Upper lobe of left lung (tissue), 6 donors: Measurements from ENCODE around the gene LMLN. TPM values are rescaled to one million over a fixed set of nuclear protein-coding genes. Genes with fewer than 3 reads are reported as not detected.

ENCODE experiments used
- ATAC-seq, 2 donors: fragments of 200-7000 bp; cut with Tn5 transposase; one replicate each; pipeline ENCODE4 v1.9.1; 2022; ENCODE audit warnings: mild to moderate bottlenecking in 2 of 2, moderate library complexity in 2 of 2; ENCODE audit not compliant: low FRiP score in 2 of 2
- DNase-seq, 2 donors: peaks; one replicate each; pipeline ENCODE4 v3.0.0-alpha.2; 2019 to 2020
- H3K27ac ChIP-seq, 4 donors: fragments of 200-600 bp; sonication (generic); one replicate each; pipeline ENCODE4 v1.5.1; 2016 to 2019
- H3K27me3 ChIP-seq, 4 donors: fragments of 200-600 bp; sonication (generic); one replicate each; pipeline ENCODE4 v1.5.1; 2017 to 2019
- H3K36me3 ChIP-seq, 4 donors: fragments of 200-600 bp; sonication (generic); one replicate each; pipeline ENCODE4 v1.5.1; 2016 to 2019
- H3K4me1 ChIP-seq, 4 donors: fragments of 200-600 bp; sonication (generic); one replicate each; pipeline ENCODE4 v1.5.1; 2018 to 2019
- H3K4me3 ChIP-seq, 4 donors: fragments of 200-600 bp; sonication (generic); one replicate each; pipeline ENCODE4 v1.5.1; 2017 to 2019; ENCODE audit warnings: mild to moderate bottlenecking in 2 of 4, moderate library complexity in 1 of 4
- H3K9me3 ChIP-seq, 4 donors: fragments of 200-600 bp; sonication (generic); one replicate each; pipeline ENCODE4 v1.5.1; 2018 to 2019
- EP300 ChIP-seq, 4 donors: sonication (generic); formaldehyde crosslinking; IDR thresholded peaks; one replicate each; pipeline ENCODE4 v1.5.1; 2017; ENCODE audit warnings: antibody characterized with exemption in 4 of 4, control low read depth in 2 of 4
- POLR2A ChIP-seq, 4 donors: fragments of 450-650 bp; IDR thresholded peaks; one replicate each; pipeline ENCODE4 v1.5.1; 2016 to 2017; ENCODE audit warnings: antibody characterized with exemption in 4 of 4, mild to moderate bottlenecking in 2 of 4
- POLR2AphosphoS5 ChIP-seq, 2 donors: sonication (generic); formaldehyde crosslinking; IDR thresholded peaks; one replicate each; pipeline ENCODE4 v1.5.1; 2017; ENCODE audit warnings: antibody characterized with exemption in 2 of 2
- WGBS, 2 donors: methylation state at CpG; one replicate each; pipeline ENCODE4 v1.1.5; 2017 to 2018; 5-methylcytosine and 5-hydroxymethylcytosine counted together
- small RNA-seq, 4 donors: library from RNA; depleted of rRNA; stranded (forward); fragments of <200 nt; gene quantifications; one replicate each; pipeline ENCODE3, GENCODE V24; 2016
- total RNA-seq, 6 donors: library from RNA; depleted of rRNA in 4 of 6; stranded (reverse); fragments of >200 nt in 4 of 6; gene quantifications; one replicate each; pipeline versions ENCODE4 v1.1.0 to v1.2.1, GENCODE V29; 2016 to 2021
- TF ChIP-seq, protein P1 (sequence below), 6 experiments: fragments of 450-650 bp in 4 of 6; fragments of 200-600 bp in 2 of 6; sonication (generic) in 2 of 6; IDR thresholded peaks; one replicate each; pipeline ENCODE4 v1.5.1; 2016 to 2019; ENCODE audit warnings: antibody characterized with exemption in 6 of 6
- donor health status: DM: no; HTN: no; CAD: no; lungs with moderate emphysema.
- donor health status: DM: no; HTN: yes; CAD: no; lungs with severe emphysema.

Gene LMLN
- total RNA-seq, 6 donors from 2014 or later, result 4.2 to 11.3 (median 9.0) TPM

DNA sequence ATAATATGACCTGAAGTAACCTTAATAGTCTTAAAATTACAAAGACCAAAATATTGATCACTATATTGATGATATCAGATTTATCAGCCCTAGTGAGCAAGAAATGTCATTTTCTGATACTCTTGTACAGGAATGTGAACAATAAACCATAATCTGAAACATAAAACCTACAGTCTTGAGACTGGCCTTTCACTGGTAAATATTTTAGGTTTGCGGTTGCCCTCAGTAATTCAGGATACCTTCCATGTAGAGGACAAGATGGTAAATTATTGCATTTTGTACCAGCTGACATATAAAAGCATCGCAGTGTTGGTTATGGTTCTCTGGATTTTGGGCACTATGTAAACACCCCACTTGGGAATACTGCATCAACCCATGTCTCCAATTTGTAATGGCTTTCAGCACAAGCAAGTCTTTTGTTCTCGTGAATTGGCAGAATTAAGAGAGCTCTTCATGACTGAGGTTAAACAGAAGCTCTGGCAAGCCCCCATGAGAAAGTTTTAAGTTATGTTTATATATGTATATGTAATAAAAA, 128.5 kb downstream of the LMLN start:
- no peaks in the 10 kb centered on the region for H3K4me1 ChIP-seq
- H3K36me3 ChIP-seq, result no peaks in the 10 kb centered on the region
- H3K27me3 ChIP-seq, result no peaks in the 10 kb centered on the region
- H3K4me3 ChIP-seq, result no peak overlapping the region
- ATAC-seq, result no peak
- TF ChIP-seq POLR2AphosphoS5 (IDR thresholded peaks at IDR 0.05) (no peak), POLR2A (IDR thresholded peaks at IDR 0.05) (no peak), EP300 (IDR thresholded peaks at IDR 0.05) (no peak)
- TF ChIP-seq, protein P1, sequence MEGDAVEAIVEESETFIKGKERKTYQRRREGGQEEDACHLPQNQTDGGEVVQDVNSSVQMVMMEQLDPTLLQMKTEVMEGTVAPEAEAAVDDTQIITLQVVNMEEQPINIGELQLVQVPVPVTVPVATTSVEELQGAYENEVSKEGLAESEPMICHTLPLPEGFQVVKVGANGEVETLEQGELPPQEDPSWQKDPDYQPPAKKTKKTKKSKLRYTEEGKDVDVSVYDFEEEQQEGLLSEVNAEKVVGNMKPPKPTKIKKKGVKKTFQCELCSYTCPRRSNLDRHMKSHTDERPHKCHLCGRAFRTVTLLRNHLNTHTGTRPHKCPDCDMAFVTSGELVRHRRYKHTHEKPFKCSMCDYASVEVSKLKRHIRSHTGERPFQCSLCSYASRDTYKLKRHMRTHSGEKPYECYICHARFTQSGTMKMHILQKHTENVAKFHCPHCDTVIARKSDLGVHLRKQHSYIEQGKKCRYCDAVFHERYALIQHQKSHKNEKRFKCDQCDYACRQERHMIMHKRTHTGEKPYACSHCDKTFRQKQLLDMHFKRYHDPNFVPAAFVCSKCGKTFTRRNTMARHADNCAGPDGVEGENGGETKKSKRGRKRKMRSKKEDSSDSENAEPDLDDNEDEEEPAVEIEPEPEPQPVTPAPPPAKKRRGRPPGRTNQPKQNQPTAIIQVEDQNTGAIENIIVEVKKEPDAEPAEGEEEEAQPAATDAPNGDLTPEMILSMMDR (IDR thresholded peaks at IDR 0.05), result no peak
- H3K9me3 ChIP-seq, result no peaks in the 10 kb centered on the region
- H3K27ac ChIP-seq, result no peak overlapping the region
- DNase-seq, result no peak
- WGBS, 2 donors, result 75 to 88% methylated on average over 3 of the region's 3 CpGs

DNA sequence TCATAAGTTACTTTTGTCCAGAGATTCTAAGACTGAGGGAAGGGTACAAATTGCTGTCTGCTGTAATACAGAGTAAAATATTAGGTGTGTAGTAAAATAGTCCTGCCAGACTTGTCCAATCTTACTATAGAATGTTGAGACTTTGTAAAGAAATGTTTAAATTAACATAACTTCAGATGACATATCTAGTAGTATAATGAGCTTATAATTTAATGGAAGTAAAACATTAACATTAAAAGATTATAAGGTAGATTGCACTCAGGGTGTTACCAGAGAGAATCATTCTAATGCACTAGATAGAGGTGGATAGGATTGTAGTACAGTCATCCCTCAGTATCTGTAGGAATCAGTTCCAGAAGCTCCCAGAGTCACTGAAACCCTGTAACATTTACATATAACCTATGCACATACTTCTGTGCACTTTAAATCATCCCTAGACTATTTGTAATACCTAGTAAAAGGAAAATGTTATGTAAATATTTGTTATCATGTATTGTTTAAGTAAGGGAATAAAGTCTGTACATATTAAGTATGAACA, 130.8 kb downstream of the LMLN start:
- DNase-seq (no peak), ATAC-seq (no peak)
- Histone ChIP-seq H3K9me3 (no peaks in the 10 kb centered on the region), H3K36me3 (no peaks in the 10 kb centered on the region), H3K4me3 (no peak overlapping the region), H3K27me3 (peaks cover 0 to 3% (median 0%) of the 10 kb centered on the region in 4 donors), H3K4me1 (no peaks in the 10 kb centered on the region), H3K27ac (no peak overlapping the region)
- TF ChIP-seq POLR2A (IDR thresholded peaks at IDR 0.05), result no peak
- no peak for TF ChIP-seq EP300 (IDR thresholded peaks at IDR 0.05)
- TF ChIP-seq, protein P1 (IDR thresholded peaks at IDR 0.05), result no peak
- no peak for TF ChIP-seq POLR2AphosphoS5 (IDR thresholded peaks at IDR 0.05)

DNA sequence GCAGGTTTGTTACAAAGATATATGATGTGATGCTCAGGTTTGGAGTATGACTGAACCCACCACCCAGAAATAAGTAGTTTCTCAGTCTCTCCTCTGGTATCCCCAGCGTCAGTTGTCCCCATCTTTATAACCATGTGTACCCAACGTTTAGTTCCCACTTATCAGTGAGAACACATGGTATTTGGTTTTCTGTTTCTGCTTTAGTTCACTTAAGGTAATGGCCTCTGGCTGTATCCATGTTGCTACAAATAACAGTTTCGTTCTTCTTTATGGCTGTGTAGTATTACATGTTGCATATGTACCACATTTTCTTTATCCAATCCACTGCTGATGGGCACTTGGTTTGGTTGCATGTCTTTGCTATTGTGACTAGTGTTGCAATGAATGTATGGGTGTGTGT, 132.3 kb downstream of the LMLN start:
- peaks cover 0 to 3% (median 0%) of the 10 kb centered on the region in 4 donors for H3K27me3 ChIP-seq
- no peak for TF ChIP-seq POLR2A (IDR thresholded peaks at IDR 0.05)
- TF ChIP-seq EP300 (IDR thresholded peaks at IDR 0.05), result no peak
- TF ChIP-seq POLR2AphosphoS5 (IDR thresholded peaks at IDR 0.05), result no peak
- TF ChIP-seq, protein P1 (IDR thresholded peaks at IDR 0.05), result no peak
- DNase-seq (no peak), ATAC-seq (no peak)
- no peaks in the 10 kb centered on the region for H3K9me3 ChIP-seq
- WGBS, 2 donors, result 59 to 60% methylated on average over 3 of the region's 3 CpGs
- H3K4me1 ChIP-seq, result no peaks in the 10 kb centered on the region
- no peaks in the 10 kb centered on the region for H3K36me3 ChIP-seq
- no peak overlapping the region for H3K27ac ChIP-seq
- no peak overlapping the region for H3K4me3 ChIP-seq

DNA sequence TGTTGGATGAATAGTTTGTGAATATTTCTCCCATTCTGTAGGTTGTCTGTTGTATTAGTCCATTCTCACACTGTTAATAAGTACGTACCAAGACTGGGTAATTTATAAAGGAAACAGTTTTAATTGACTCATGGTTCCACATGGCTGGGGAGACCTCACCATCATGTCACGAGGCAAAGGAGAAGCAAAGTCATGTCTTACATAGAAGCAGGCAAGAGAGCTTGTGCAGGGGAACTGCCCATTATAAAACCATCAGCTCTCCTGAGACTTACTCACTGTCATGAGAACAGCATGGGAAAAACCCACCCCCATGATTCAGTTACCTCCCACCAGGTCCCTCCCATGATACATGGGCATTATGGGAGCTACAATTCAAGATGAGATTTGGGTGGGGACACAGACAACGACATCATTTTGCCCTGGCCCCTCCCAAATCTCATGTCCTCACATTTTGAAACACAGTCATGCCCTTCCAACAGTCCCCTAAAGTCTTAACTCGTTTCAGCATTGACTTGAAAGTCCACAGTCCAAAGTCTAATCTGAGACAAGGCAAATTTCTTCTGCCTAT, 133.2 kb downstream of the LMLN start:
- no peak for TF ChIP-seq POLR2AphosphoS5 (IDR thresholded peaks at IDR 0.05)
- TF ChIP-seq POLR2A (IDR thresholded peaks at IDR 0.05), result no peak
- Histone ChIP-seq H3K9me3 (no peaks in the 10 kb centered on the region), H3K27me3 (peaks cover 0 to 3% (median 0%) of the 10 kb centered on the region in 4 donors), H3K4me3 (no peak overlapping the region), H3K27ac (no peak overlapping the region), H3K4me1 (no peaks in the 10 kb centered on the region), H3K36me3 (no peaks in the 10 kb centered on the region)
- ATAC-seq (no peak), DNase-seq (no peak)
- WGBS, 2 donors, result 66 to 78% methylated on average over 4 of the region's 4 CpGs

Small RNA genes lying within 50 kb of the gene (small RNA-seq; reads per million reads assigned to genes)
- gene RNU6-621P (0 reads per million in 4 donors), gene RNU6-821P (0 reads per million in 4 donors)

Other genes starting within 250 kb of the LMLN start
- gene RUBCN, start 223.3 kb upstream of the LMLN start, total RNA-seq, result 100 to 1,000 TPM in 1 of 6 donors, 10 to 100 TPM in 5; 34.8 to 103 (median 51.2) TPM
- 10 to 100 TPM; 25.5 to 50.0 (median 37.5) TPM for gene FYTTD1, start 210.3 kb upstream of the LMLN start, total RNA-seq
- 10 to 100 TPM; 24.6 to 68.1 (median 34.2) TPM for gene LRCH3, start 169.0 kb upstream of the LMLN start, total RNA-seq
- gene RPL35A, start 10.0 kb upstream of the LMLN start, total RNA-seq, result 100 to 1,000 TPM in 5 of 6 donors, 10 to 100 TPM in 1; 80.7 to 771 (median 420) TPM